ENCODE results near the gene CLSTN1.

- no peak for TF ChIP-seq EZH2 (IDR thresholded peaks at IDR 0.05)
- TF ChIP-seq, protein P1, sequence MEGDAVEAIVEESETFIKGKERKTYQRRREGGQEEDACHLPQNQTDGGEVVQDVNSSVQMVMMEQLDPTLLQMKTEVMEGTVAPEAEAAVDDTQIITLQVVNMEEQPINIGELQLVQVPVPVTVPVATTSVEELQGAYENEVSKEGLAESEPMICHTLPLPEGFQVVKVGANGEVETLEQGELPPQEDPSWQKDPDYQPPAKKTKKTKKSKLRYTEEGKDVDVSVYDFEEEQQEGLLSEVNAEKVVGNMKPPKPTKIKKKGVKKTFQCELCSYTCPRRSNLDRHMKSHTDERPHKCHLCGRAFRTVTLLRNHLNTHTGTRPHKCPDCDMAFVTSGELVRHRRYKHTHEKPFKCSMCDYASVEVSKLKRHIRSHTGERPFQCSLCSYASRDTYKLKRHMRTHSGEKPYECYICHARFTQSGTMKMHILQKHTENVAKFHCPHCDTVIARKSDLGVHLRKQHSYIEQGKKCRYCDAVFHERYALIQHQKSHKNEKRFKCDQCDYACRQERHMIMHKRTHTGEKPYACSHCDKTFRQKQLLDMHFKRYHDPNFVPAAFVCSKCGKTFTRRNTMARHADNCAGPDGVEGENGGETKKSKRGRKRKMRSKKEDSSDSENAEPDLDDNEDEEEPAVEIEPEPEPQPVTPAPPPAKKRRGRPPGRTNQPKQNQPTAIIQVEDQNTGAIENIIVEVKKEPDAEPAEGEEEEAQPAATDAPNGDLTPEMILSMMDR (IDR thresholded peaks at IDR 0.05) = no peak
Observed at GRCh38 chr1:9858293-9859035, 34.7 kb upstream of the CLSTN1 start.

All from neural progenitor cell (in vitro differentiated cells).